ENCODE data around the gene ABCB4.

Gene ABCB4

DNA sequence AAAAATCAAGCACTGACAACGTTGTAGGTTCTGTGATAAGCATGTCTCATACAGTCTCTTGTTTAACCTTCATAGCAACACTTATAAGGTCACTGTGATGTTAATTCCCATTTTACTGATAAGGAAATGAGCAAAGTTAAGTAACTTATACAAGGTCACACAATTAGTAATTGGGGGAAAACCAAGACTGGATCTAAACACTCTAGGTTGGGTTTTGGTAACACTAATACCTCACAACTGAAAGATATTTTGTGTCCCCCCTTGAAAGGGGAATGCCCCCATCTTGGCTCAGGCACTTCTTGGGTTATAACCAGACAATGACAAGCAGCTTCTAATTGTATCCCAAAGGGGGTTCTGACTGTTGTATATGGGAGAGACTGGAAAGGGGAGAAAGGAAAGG, 36.0 kb upstream of the ABCB4 start:
- Histone ChIP-seq H3K79me2 (ENCODE audit: control insufficient read depth, low read length) (no peaks in the 10 kb centered on the region), H3K9me2 (replicated peaks; ENCODE audit: control insufficient read depth, low read length) (no peaks in the 10 kb centered on the region), H3K4me2 (ENCODE audit: low read length) (no peak overlapping the region), H3K27ac (ENCODE audit: low read depth, low read length) (no peak overlapping the region), H3K4me1 (ENCODE audit: control insufficient read depth, low read length) (peaks cover 14% of the 10 kb centered on the region), H3K36me3 (ENCODE audit: control insufficient read depth, low read length) (no peaks in the 10 kb centered on the region), H3K27me3 (ENCODE audit: control insufficient read depth, low read length) (no peaks in the 10 kb centered on the region), H3K4me3 (ENCODE audit: low read length) (no peak overlapping the region), H4K20me1 (ENCODE audit: control insufficient read depth, insufficient read depth, low read depth, low read length) (no peaks in the 10 kb centered on the region), H3F3A (ENCODE audit: control insufficient read depth, insufficient read depth) (no peaks in the 10 kb centered on the region), H3K9me3 (ENCODE audit: control insufficient read depth, insufficient read depth, low read length) (no peaks in the 10 kb centered on the region)
- TF ChIP-seq EZH2phosphoT487 (IDR thresholded peaks at IDR 0.05; ENCODE audit: borderline replicate concordance, low read length): no peak
- no peak for TF ChIP-seq CTCF (IDR thresholded peaks at IDR 0.05; ENCODE audit: low read depth, low read length, poor library complexity, severe bottlenecking)

- H4K20me1 ChIP-seq (ENCODE audit: control insufficient read depth, insufficient read depth, low read depth, low read length): no peaks in the 10 kb centered on the region
- no peaks in the 10 kb centered on the region for H3K79me2 ChIP-seq (ENCODE audit: control insufficient read depth, low read length)
- H3K4me2 ChIP-seq (ENCODE audit: low read length): no peak overlapping the region
- no peaks in the 10 kb centered on the region for H3K36me3 ChIP-seq (ENCODE audit: control insufficient read depth, low read length)
- H3K4me1 ChIP-seq (ENCODE audit: control insufficient read depth, low read length): peaks cover 23% of the 10 kb centered on the region
- H3K27me3 ChIP-seq (ENCODE audit: control insufficient read depth, low read length): no peaks in the 10 kb centered on the region
- no peaks in the 10 kb centered on the region for H3K9me3 ChIP-seq (ENCODE audit: control insufficient read depth, insufficient read depth, low read length)
- H3K4me3 ChIP-seq (ENCODE audit: low read length): no peak overlapping the region
- H3K9me2 ChIP-seq (replicated peaks; ENCODE audit: control insufficient read depth, low read length): no peaks in the 10 kb centered on the region
- H3F3A ChIP-seq (ENCODE audit: control insufficient read depth, insufficient read depth): no peaks in the 10 kb centered on the region
- no peak overlapping the region for H3K27ac ChIP-seq (ENCODE audit: low read depth, low read length)
- TF ChIP-seq EZH2phosphoT487 (IDR thresholded peaks at IDR 0.05; ENCODE audit: borderline replicate concordance, low read length) (no peak), CTCF (IDR thresholded peaks at IDR 0.05; ENCODE audit: low read depth, low read length, poor library complexity, severe bottlenecking) (no peak)
These were observed 35.0 kb upstream of the ABCB4 start for GRCh38 chr7:87510411-87510875.

GRCh38 chr7:87507446-87507845, 32.0 kb upstream of the ABCB4 start:
- peaks cover 23% of the 10 kb centered on the region for H3K4me1 ChIP-seq (ENCODE audit: control insufficient read depth, low read length)
- no peak overlapping the region for H3K4me3 ChIP-seq (ENCODE audit: low read length)
- no peaks in the 10 kb centered on the region for H3K9me2 ChIP-seq (replicated peaks; ENCODE audit: control insufficient read depth, low read length)
- no peaks in the 10 kb centered on the region for H4K20me1 ChIP-seq (ENCODE audit: control insufficient read depth, insufficient read depth, low read depth, low read length)
- H3K79me2 ChIP-seq (ENCODE audit: control insufficient read depth, low read length): no peaks in the 10 kb centered on the region
- no peaks in the 10 kb centered on the region for H3K36me3 ChIP-seq (ENCODE audit: control insufficient read depth, low read length)
- H3F3A ChIP-seq (ENCODE audit: control insufficient read depth, insufficient read depth): no peaks in the 10 kb centered on the region
- no peak overlapping the region for H3K4me2 ChIP-seq (ENCODE audit: low read length)
- TF ChIP-seq CTCF (IDR thresholded peaks at IDR 0.05; ENCODE audit: low read depth, low read length, poor library complexity, severe bottlenecking) (no peak), EZH2phosphoT487 (IDR thresholded peaks at IDR 0.05; ENCODE audit: borderline replicate concordance, low read length) (no peak)
- H3K9me3 ChIP-seq (ENCODE audit: control insufficient read depth, insufficient read depth, low read length): no peaks in the 10 kb centered on the region
- H3K27ac ChIP-seq (ENCODE audit: low read depth, low read length): no peak overlapping the region
- H3K27me3 ChIP-seq (ENCODE audit: control insufficient read depth, low read length): no peaks in the 10 kb centered on the region

All from DOHH2 (cell line).